AG04449 (cell line): ENCODE data around the gene MAJIN.

Source experiments
- CTCF ChIA-PET: fragments of 350-600 bp; formaldehyde crosslinking; extraction: SDS; loops from one replicate; lab custom pipeline; 2021; ENCODE audit warnings: antibody characterized with exemption; lab: Yijun Ruan, JAX
- POLR2A ChIA-PET: fragments of 400-600, 350-600 bp; formaldehyde crosslinking; extraction: SDS; loops from one replicate; lab custom pipeline; 2020; ENCODE audit warnings: antibody characterized with exemption, inconsistent platforms; lab: Yijun Ruan, JAX
- DNase-seq: peaks from one replicate; pipeline ENCODE4 v3.0.0-alpha.2; 2010; ENCODE audit warnings: low read depth, low spot score
- H3K4me3 ChIP-seq: 2 replicates; pipeline ENCODE4 v1.5.1; 2011; ENCODE audit warnings: low read depth, mild to moderate bottlenecking, control low read depth, low read length
- CTCF ChIP-seq: IDR thresholded peaks from one replicate; pipeline ENCODE4 v1.5.1; 2011; ENCODE audit warnings: mild to moderate bottlenecking, moderate library complexity, low read length, control low read depth, inconsistent platforms; ENCODE audit not compliant: insufficient read depth; ENCODE audit errors: missing control alignments

MAJIN gene

DNA sequence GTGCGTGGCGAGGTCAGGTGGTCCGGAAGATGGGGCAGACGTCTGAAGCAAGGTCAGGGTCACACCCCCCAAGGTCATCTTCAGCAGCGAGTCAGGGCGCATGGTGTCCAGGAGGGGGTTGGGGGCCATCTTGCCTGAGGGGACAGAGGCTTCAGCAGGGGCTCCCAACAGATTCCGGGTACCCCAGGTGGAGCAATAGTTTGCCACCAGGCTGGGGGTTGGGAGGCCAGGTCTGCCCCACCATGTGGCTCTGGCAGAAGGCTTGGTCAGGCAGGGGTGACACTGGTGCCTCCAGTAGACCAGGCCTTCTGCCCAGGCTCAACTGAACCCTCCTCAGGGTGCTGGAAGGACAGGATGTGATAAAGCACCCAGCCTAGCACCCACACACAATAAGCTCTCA lies 60.8 kb downstream of the MAJIN start:
- POLR2A ChIA-PET: no interaction called here
- CTCF ChIA-PET: interaction anchor here (1.0 to 3.5 kb wide), 4 partner anchors 17 to 103 kb away, joined by 3 to 15 read pairs (median 6); partner anchors contain the start of genes ARL2 and CDC42BPG
- no peak for TF ChIP-seq CTCF
- DNase-seq: no peak
- H3K4me3 ChIP-seq: no peak overlapping the region

DNA sequence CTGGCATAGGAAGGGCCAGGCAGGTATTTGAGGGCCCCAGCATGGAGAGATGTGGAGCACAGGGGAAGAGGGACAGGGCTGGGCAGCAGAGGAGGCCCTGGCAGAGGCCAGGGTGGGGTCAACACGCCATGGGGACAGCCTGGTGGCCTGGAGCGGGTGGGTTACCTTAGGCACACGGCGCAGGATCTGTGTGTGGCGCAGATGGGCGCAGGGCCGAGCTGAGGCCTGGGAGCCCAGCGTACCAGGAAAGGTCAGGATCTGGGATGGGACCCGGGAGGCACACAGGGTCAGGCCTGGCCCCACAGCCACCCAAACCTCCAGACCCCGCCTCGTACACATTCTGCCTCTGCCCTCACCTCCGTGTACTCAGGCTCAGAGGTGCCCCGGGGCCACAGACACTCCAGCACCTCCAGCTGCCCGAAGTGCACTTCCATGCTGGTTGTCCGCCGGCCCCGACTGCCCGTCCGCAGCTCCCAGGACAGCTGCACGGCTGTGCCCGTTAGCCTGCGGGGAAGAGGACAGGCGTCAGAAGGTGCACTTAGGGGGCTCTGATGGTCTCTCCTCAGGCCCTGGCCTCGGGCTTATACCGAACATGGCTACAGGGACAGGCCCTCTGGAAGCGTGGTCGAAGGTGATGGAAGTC lies 61.3 kb downstream of the MAJIN start:
- no peak for TF ChIP-seq CTCF
- DNase-seq: no peak
- H3K4me3 ChIP-seq: no peak overlapping the region
- ChIA-PET CTCF (interaction anchor here (1.0 to 3.5 kb wide), 3 partner anchors 17 to 104 kb away, joined by 3 to 15 read pairs (median 5); partner anchors contain the start of gene ARL2), POLR2A (no interaction called here)

- POLR2A ChIA-PET: no interaction called here
- TF ChIP-seq CTCF: no peak
- no peak overlapping the region for H3K4me3 ChIP-seq
- CTCF ChIA-PET: interaction anchor here (1.7 to 3.5 kb wide), 2 partner anchors 16 to 22 kb away, joined by 5 to 15 read pairs; no protein-coding TSS in a partner anchor
- DNase-seq: no peak
Observed at GRCh38 chr11:64909653-64910343, 62.1 kb downstream of the MAJIN start.

DNA sequence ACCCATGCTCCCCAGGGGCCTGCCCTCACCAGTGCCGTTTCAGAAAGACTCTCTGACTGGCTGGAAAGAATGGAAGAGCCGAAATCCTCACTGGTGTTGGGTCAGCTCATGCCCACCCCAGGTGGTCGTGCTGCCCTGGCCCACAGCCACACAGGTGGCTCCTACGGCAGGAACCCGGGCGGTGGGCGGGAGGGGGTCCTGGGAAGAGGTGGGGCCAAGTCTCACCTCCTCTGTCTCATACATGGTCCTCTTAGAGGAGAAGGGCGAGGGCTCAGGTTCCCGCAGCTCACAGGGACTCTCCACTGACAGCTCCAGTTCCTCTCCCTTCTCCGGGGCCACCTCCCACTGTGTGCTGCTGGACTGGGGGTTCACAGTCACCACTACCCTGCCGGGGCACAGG lies 63.1 kb downstream of the MAJIN start:
- ChIA-PET POLR2A (interaction anchor here (0.8 kb wide), 1 partner anchor 31 kb away, joined by 3 read pairs; the partner anchor contains the start of gene EHD1), CTCF (interaction anchor here (1.7 kb wide), 1 partner anchor 21 kb away, joined by 5 read pairs; no protein-coding TSS in a partner anchor)
- no peak for DNase-seq
- TF ChIP-seq CTCF: no peak
- H3K4me3 ChIP-seq: no peak overlapping the region

GRCh38 chr11:64906314-64906635 lies 65.6 kb downstream of the MAJIN start:
- ChIA-PET CTCF (interaction anchor here (1.8 to 4.9 kb wide), 3 partner anchors 12 to 58 kb away, joined by 4 to 35 read pairs (median 13); no protein-coding TSS in a partner anchor), POLR2A (no interaction called here)
- no peak for TF ChIP-seq CTCF
- DNase-seq: no peak
- no peak overlapping the region for H3K4me3 ChIP-seq
